Karpas-422 (cell line): ENCODE measurements around the gene PAQR9. TPM values are rescaled to one million over a fixed set of nuclear protein-coding genes. Genes with fewer than 3 reads are reported as not detected.

Experiments
- DNase-seq: peaks from one replicate; pipeline ENCODE4 v3.0.0-alpha.2; 2015
- H2AFZ ChIP-seq: fragments of 200-600 bp; sonication (generic); 2 replicates; pipeline ENCODE4 v1.6.1; 2014; ENCODE audit warnings: antibody characterized with exemption, low read length, mixed read lengths
- H3K27ac ChIP-seq: fragments of 200-600 bp; sonication (generic); 2 replicates; pipeline ENCODE4 v1.5.1; 2014; ENCODE audit warnings: mild to moderate bottlenecking, low read length, moderate library complexity
- H3K27me3 ChIP-seq: fragments of 200-600 bp; sonication (generic); 2 replicates; pipeline ENCODE4 v1.6.1; 2014; ENCODE audit warnings: low read length, mixed read lengths
- H3K36me3 ChIP-seq: fragments of 200-600 bp; sonication (generic); 2 replicates; pipeline ENCODE4 v1.6.1; 2014; ENCODE audit warnings: low read length, mixed read lengths; ENCODE audit not compliant: insufficient read depth
- H3K4me1 ChIP-seq: fragments of 200-600 bp; sonication (generic); 2 replicates; pipeline ENCODE4 v1.6.1; 2014; ENCODE audit warnings: mild to moderate bottlenecking, low read length, mixed read lengths
- H3K4me2 ChIP-seq: fragments of 200-600 bp; sonication (generic); 2 replicates; pipeline ENCODE4 v1.6.1; 2014; ENCODE audit warnings: low read length, low read depth, mild to moderate bottlenecking; ENCODE audit not compliant: poor library complexity, severe bottlenecking
- H3K4me3 ChIP-seq: fragments of 200-600 bp; sonication (generic); 2 replicates; pipeline ENCODE4 v1.5.1; 2014; ENCODE audit warnings: mild to moderate bottlenecking, antibody characterized with exemption, low read length, mixed read lengths
- H3K79me2 ChIP-seq: fragments of 200-600 bp; sonication (generic); 2 replicates; pipeline ENCODE4 v1.6.1; 2014; ENCODE audit warnings: mild to moderate bottlenecking, low read length, mixed read lengths
- H3K9ac ChIP-seq: fragments of 200-600 bp; sonication (generic); 2 replicates; pipeline ENCODE4 v1.6.0; 2014; ENCODE audit warnings: low read length
- H3K9me2 ChIP-seq: fragments of 200-600 bp; sonication (generic), shearing (Covaris generic); replicated peaks from 2 replicates; pipeline ENCODE4 v1.6.0; 2014; ENCODE audit warnings: mild to moderate bottlenecking, low read length, moderate library complexity; ENCODE audit not compliant: insufficient read depth
- H3K9me3 ChIP-seq: fragments of 300-700, 200-600 bp; sonication (generic); 2 replicates; pipeline ENCODE4 v1.6.1; 2014; ENCODE audit warnings: low read length, mixed read lengths
- H4K20me1 ChIP-seq: fragments of 200-600 bp; sonication (generic); 2 replicates; pipeline ENCODE4 v1.6.1; 2014; ENCODE audit warnings: mild to moderate bottlenecking, antibody characterized with exemption, low read length, low read depth; ENCODE audit not compliant: insufficient read depth
- total RNA-seq: library from RNA; depleted of rRNA; stranded (reverse); fragments of >200 nt; shearing (Covaris generic); gene quantifications from 2 replicates; pipeline ENCODE4 v1.2.3, GENCODE V29; 2014; ENCODE audit warnings: low replicate concordance

The PAQR9 gene
- total RNA-seq, 1 experiment from 2014 or later = not detected

- Histone ChIP-seq H3K9me2 (no peaks in the 10 kb centered on the region), H3K4me2 (no peak overlapping the region), H3K27me3 (no peaks in the 10 kb centered on the region), H3K9me3 (no peaks in the 10 kb centered on the region), H3K79me2 (no peaks in the 10 kb centered on the region), H3K9ac (no peak overlapping the region), H3K27ac (no peak overlapping the region), H3K4me3 (no peak overlapping the region), H4K20me1 (no peaks in the 10 kb centered on the region), H3K4me1 (no peaks in the 10 kb centered on the region), H3K36me3 (no peaks in the 10 kb centered on the region), H2AFZ (no peak overlapping the region)
- no peak for DNase-seq
Observed at GRCh38 chr3:142977399-142977728, 13.9 kb upstream of the PAQR9 start.

- Histone ChIP-seq H3K4me3 (no peak overlapping the region), H2AFZ (no peak overlapping the region), H3K27ac (no peak overlapping the region), H3K9me3 (no peaks in the 10 kb centered on the region), H3K36me3 (no peaks in the 10 kb centered on the region), H3K4me2 (no peak overlapping the region), H3K9me2 (no peaks in the 10 kb centered on the region), H3K4me1 (no peaks in the 10 kb centered on the region), H3K9ac (no peak overlapping the region), H4K20me1 (no peaks in the 10 kb centered on the region), H3K79me2 (no peaks in the 10 kb centered on the region), H3K27me3 (no peaks in the 10 kb centered on the region)
- DNase-seq = no peak
Observed at GRCh38 chr3:142976621-142977398, 13.3 kb upstream of the PAQR9 start.

GRCh38 chr3:142975316-142975995 lies 12.0 kb upstream of the PAQR9 start:
- no peak overlapping the region for H2AFZ ChIP-seq
- no peaks in the 10 kb centered on the region for H3K9me3 ChIP-seq
- no peak overlapping the region for H3K9ac ChIP-seq
- H3K4me3 ChIP-seq = no peak overlapping the region
- no peak overlapping the region for H3K4me2 ChIP-seq
- H3K27me3 ChIP-seq = 0 out of 2 replicates have a peak, but pooled peaks cover 3% of the 10 kb centered on the region
- DNase-seq = peak; percentile 51
- H3K36me3 ChIP-seq = no peaks in the 10 kb centered on the region
- H3K9me2 ChIP-seq = no peaks in the 10 kb centered on the region
- no peaks in the 10 kb centered on the region for H4K20me1 ChIP-seq
- H3K27ac ChIP-seq = no peak overlapping the region
- no peaks in the 10 kb centered on the region for H3K4me1 ChIP-seq
- no peaks in the 10 kb centered on the region for H3K79me2 ChIP-seq

- H3K4me2 ChIP-seq = no peak overlapping the region
- DNase-seq = no peak
- no peaks in the 10 kb centered on the region for H3K9me3 ChIP-seq
- no peaks in the 10 kb centered on the region for H3K79me2 ChIP-seq
- no peak overlapping the region for H3K9ac ChIP-seq
- H2AFZ ChIP-seq = no peak overlapping the region
- H3K4me1 ChIP-seq = no peaks in the 10 kb centered on the region
- no peak overlapping the region for H3K27ac ChIP-seq
- no peak overlapping the region for H3K4me3 ChIP-seq
- no peaks in the 10 kb centered on the region for H3K9me2 ChIP-seq
- H3K36me3 ChIP-seq = no peaks in the 10 kb centered on the region
- 0 out of 2 replicates have a peak, but pooled peaks cover 3% of the 10 kb centered on the region for H3K27me3 ChIP-seq
- no peaks in the 10 kb centered on the region for H4K20me1 ChIP-seq
Observed at GRCh38 chr3:142973217-142974009, 9.9 kb upstream of the PAQR9 start.

- Histone ChIP-seq H3K9me3 (no peaks in the 10 kb centered on the region), H3K9me2 (no peaks in the 10 kb centered on the region), H3K9ac (no peak overlapping the region), H3K36me3 (no peaks in the 10 kb centered on the region), H3K4me1 (no peaks in the 10 kb centered on the region), H3K4me2 (no peak overlapping the region), H3K79me2 (no peaks in the 10 kb centered on the region), H2AFZ (no peak overlapping the region), H4K20me1 (no peaks in the 10 kb centered on the region), H3K4me3 (no peak overlapping the region), H3K27ac (no peak overlapping the region), H3K27me3 (0 out of 2 replicates have a peak, but pooled peaks cover 3% of the 10 kb centered on the region)
- no peak for DNase-seq
Observed at GRCh38 chr3:142972092-142972753, 8.7 kb upstream of the PAQR9 start.

GRCh38 chr3:142971431-142971830 lies 8.0 kb upstream of the PAQR9 start:
- H3K9me2 ChIP-seq = no peaks in the 10 kb centered on the region
- H2AFZ ChIP-seq = no peak overlapping the region
- no peaks in the 10 kb centered on the region for H3K79me2 ChIP-seq
- H3K36me3 ChIP-seq = no peaks in the 10 kb centered on the region
- no peak for DNase-seq
- no peaks in the 10 kb centered on the region for H3K4me1 ChIP-seq
- no peaks in the 10 kb centered on the region for H4K20me1 ChIP-seq
- H3K4me3 ChIP-seq = no peak overlapping the region
- 0 out of 2 replicates have a peak, but pooled peaks cover 3% of the 10 kb centered on the region for H3K27me3 ChIP-seq
- H3K4me2 ChIP-seq = no peak overlapping the region
- H3K9me3 ChIP-seq = no peaks in the 10 kb centered on the region
- no peak overlapping the region for H3K9ac ChIP-seq
- no peak overlapping the region for H3K27ac ChIP-seq

GRCh38 chr3:142968319-142969025 lies 5.0 kb upstream of the PAQR9 start:
- no peaks in the 10 kb centered on the region for H3K9me3 ChIP-seq
- no peak overlapping the region for H3K4me2 ChIP-seq
- H3K9ac ChIP-seq = no peak overlapping the region

More at GRCh38 chr3:142968319-142969025, 5.0 kb upstream of the PAQR9 start:
- Histone ChIP-seq H3K4me1 (no peaks in the 10 kb centered on the region), H2AFZ (no peak overlapping the region), H3K4me3 (no peak overlapping the region), H3K79me2 (no peaks in the 10 kb centered on the region), H4K20me1 (no peaks in the 10 kb centered on the region), H3K36me3 (no peaks in the 10 kb centered on the region), H3K27ac (no peak overlapping the region), H3K27me3 (0 out of 2 replicates have a peak, but pooled peaks cover 3% of the 10 kb centered on the region), H3K9me2 (no peaks in the 10 kb centered on the region)
- no peak for DNase-seq
